GM03348 (cell line): ENCODE results near the gene GPRIN2.
"Not testable (repeated sequence)": the region's sequence is repeated elsewhere in the genome, so short reads cannot be mapped to it uniquely, and the experiment has no call there.

ENCODE experiments used
- DNase-seq: peaks from one replicate; pipeline ENCODE4 v3.0.0; 2012; ENCODE audit warnings: low spot score

GPRIN2 gene

GRCh38 chr10:46537309-46537708, 19.1 kb downstream of the GPRIN2 start:
- no peak for DNase-seq

DNA sequence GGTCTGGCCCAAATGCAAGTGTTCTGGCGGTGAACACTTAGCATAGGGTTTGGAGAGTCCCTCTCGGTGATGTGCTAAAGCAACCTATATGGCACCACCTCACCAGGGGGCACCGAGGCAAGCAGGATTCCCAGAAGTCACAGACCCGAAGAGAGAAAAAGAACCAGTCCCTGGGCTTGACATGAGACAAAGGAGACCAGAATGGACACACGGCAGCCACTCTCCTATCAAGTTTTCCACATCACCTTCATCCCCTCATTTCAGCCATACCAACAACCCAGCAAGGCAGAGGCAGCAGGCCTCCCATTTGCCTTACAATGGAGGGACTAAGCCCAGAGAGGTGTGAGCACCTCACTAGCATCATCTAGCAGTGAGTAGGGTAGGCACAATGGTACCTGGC, 19.7 kb downstream of the GPRIN2 start:
- no peak for DNase-seq

DNA sequence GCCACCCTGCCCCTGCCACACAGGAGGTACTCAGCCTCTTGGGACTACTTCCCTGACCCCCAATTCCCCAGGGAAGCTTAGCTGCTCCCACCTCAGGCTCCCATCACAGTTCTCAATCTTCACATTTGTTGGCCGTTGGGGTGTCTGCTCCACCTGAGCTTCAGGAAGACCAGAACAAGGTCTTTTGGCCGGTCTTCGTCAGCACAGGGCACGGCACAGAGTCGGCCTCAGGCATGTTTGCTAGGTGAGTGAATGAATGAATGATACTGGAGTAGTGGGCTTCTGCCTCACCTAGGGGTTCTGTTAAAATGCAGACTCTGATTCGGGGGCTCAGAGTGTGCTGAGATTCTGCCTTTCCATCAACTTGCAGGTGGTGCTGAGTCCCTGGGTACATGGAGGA, 20.3 kb downstream of the GPRIN2 start:
- no peak for DNase-seq

DNA sequence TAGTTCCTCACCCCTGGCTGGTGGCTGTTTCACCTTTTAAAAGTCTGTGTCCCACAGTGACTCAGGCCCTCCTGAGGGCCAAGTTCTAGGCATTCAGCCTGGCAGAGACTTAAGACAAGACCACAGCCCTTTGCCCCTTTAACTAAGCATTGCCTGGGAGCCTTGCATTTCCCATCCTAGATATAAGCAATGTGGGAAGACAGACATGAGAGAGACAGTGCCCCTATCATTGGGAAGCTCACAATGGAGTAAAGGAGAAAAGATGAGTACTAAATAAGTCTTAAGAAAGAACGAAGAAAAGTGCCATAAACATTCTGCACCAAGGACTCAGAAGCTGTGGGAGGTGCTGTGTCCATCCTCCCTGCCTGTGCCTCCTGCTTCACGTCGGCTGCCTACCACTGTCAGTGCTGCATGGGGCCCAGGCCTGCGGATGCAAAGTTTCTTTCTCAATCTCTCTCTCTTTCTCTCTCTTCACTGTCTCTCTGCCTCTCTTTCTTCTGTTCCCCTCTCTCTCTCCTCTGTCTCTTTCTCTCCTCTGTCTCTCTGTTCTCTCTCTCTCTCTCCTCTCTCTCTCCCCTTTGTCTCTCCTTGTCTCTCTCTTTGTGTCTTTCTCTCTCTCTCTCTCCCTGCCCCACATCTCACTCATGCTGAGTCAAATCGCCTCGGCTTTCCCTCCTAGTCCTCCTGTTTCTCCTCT, 21.5 kb downstream of the GPRIN2 start:
- no peak for DNase-seq

DNA sequence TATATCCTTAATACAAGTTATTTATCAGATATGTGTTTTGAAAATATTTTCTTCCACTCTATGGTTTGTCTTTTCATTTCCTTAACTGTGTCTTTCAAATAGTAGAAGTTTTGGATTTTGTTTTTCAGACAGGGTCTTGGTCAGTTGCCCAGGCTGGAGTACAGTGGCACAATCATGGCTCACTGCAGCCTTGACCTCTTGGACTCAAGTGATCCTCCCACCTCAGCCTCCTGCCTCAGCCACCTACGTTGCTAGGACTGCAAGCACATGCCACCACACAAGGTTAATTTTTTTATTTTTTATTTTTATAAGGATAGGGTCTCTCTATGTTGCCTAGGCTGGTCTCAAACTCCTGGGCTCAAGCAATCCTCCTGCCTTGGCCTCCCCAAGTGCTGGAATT, 24.2 kb downstream of the GPRIN2 start:
- not testable (repeated sequence) for DNase-seq

GRCh38 chr10:46530249-46531186, 25.9 kb downstream of the GPRIN2 start:
- peak; percentile 82 for DNase-seq

DNA sequence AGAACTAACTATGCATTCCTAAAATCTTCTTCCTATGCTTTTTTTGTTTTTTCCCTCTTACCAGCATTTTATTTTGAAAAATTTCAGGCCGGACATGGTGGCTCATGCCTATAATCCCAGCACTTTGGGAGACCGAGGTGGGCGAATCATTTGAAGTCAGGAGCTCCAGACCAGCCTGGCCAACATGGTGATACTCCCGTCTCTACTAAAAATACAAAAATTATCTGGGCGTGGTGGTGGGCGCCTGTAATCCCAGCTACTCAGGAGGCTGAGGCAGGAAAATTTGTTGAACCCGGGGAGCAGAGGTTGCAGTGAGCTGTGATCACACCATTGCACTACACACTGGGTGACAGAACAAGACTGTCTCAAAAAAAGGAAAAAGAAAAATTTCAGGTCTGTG, 26.7 kb downstream of the GPRIN2 start:
- DNase-seq: not testable (repeated sequence)

DNA sequence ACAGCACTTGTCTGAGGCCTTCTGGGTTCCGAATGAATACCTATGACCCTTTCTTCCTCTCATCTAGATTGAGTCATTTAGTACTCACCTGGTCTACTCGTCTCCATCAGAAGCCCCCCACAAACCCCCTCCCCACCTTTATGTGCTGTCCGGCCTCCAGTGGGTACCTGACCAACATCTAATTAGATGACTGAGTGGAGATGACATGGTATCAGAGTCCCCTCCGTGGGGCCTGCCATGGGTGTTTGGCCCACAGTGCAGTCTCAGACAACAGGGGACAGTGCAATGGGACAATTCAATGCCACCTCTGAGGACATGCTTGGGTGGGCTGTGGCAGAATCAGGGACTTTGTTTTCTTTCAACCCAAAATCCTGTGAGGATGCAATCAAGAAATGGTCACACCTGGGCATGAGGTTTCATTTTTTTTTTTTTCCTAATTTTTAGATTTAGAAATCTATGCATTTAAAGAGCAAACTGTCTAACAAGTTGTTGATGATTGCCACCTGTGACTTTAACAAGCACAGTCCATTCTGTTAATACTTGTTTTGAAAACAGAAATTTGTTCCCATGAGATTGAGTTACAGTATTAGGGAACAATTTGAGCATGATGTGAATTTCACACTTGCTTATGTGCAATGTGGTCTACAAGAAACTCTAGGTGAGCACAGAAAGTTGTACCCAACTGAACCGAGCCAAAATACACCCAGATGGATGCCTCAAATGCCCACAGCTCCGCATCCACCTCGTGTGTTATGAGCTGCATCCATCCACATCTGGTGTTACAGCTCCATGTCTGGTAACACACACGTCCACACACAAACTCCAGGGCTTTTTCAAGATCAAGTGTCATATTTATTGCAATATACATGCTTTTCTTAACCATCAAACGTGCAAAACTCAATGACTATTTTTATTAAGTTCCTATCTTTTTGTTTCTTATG, 27.5 kb downstream of the GPRIN2 start:
- no peak for DNase-seq

DNA sequence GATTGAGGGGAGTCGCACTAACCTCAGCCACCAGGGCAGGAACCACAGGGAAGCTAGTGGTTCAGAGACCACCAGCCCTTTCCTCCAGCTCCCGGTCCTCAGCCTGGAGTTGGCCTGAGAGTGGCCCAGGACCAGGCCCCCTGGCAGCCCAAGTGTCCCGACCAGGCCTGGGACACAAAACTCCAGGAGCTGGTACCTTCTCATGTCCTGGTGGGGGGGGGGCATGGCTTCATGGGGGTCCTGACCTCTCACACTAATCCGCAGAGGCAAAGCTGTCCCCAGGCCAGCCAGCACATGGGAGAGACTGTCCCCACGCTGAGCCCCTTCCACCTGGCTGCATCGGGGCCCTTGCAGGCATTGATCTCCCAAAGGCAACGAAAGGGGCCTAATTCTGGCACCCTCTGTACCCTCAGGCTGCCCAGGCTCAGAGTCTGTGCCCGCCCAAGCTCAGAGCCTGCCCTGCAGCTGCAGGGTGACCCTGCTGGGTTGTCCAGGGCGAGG, 28.2 kb downstream of the GPRIN2 start:
- DNase-seq: no peak

- DNase-seq: no peak
Measured at GRCh38 chr10:46527241-46527811, 29.1 kb downstream of the GPRIN2 start.

- DNase-seq: no peak
Measured at GRCh38 chr10:46526682-46527038, 29.8 kb downstream of the GPRIN2 start.

- no peak for DNase-seq
Measured at GRCh38 chr10:46525824-46526681, 30.4 kb downstream of the GPRIN2 start.

- DNase-seq: peak; percentile 81
Measured at GRCh38 chr10:46525177-46525823, 31.2 kb downstream of the GPRIN2 start.

DNA sequence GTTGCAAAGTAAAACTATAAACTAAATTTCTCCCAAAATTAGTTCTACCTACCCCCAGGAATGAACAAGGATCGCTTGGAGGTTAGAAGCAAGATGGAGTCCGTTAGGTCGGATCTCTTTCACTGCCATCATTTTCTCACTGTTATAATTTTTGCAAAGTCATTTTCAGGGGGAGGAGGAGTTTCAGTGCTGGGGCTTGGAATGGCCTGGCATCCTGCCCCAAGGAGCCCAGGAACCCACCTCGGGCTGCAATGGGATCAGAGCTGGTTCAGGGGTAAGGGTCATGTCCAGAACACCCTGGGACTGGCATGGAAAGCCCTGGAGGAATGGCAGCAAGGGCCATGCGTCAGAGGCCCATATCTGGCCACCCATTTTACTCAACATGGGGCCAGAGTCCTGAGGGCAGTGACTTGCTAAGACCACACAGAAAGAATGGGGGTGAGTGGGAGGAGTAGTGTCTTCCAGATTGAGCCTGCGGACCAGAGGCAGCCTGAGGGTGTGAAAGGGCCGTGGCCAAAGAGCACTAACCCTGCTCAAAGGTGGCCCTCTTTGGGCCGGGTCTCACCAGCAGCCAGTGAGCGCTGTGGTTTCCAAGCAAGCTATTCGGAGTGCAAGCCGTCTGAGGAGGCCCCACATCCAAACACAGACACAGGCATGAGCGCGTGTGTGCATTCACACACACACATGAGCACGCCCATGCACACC, 31.8 kb downstream of the GPRIN2 start:
- DNase-seq: no peak

DNA sequence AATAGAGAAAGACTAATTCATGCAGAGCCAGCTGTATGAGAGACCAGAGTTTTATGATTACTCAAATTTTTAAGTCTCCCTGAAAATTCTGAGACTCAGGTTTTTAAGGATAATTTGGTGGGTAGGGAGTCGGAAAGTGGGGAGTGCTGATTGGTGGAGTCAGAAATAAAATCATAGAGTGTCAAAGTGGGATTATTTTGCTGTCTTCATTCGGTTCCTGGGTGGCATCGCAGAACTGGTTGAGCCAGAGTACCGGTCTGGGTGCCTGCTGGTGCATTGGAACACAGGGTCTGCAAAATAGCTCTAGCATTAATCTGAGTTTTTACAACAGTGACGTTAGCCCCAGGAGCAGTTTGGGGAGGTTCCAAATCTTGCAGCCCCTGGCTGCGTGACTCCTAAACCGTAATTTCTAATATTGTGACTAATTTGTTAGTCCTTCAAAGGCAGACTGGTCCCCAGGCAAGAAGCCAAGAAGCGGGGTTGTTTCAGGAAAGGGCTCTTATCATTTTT, 32.4 kb downstream of the GPRIN2 start:
- no peak for DNase-seq

GRCh38 chr10:46523119-46523961, 33.1 kb downstream of the GPRIN2 start:
- peak; percentile 62 for DNase-seq

- DNase-seq: no peak
Measured at GRCh38 chr10:46522295-46523118, 34.0 kb downstream of the GPRIN2 start.
